HepG2 (cell line): ENCODE results near the gene VMO1. TPM values are rescaled to one million over a fixed set of nuclear protein-coding genes. Genes with fewer than 3 reads are reported as not detected.
A peak's percentile ranks its signal among the peaks of the same experiment; 100 is the strongest.

Experiments used
- ATAC-seq: fragments of 200-7000 bp; cut with Tn5 transposase; 3 replicates; pipeline ENCODE4 v1.9.1; 2020; ENCODE audit warnings: mild to moderate bottlenecking, moderate library complexity
- BruUV-seq: library from RNA; stranded (reverse); fragments of 400-500 nt; replicated peaks from 2 replicates; lab custom pipeline; 2021; lab: Mats Ljungman, UMichigan
- CTCF ChIA-PET: fragments of 300-600 bp; formaldehyde crosslinking; extraction: SDS; loops from one replicate; lab custom pipeline; 2021; ENCODE audit warnings: low total read pairs, inconsistent platforms, low intra/inter-chr PET ratio; lab: Yijun Ruan, JAX
- POLR2A ChIA-PET: fragments of 350-600 bp; sonication (Branson Sonifier 250); formaldehyde crosslinking; loops from one replicate; lab custom pipeline; 2020; ENCODE audit warnings: antibody characterized with exemption, inconsistent platforms; lab: Yijun Ruan, JAX
- DNase-seq: peaks from one replicate; pipeline ENCODE4 v3.0.0-alpha.2; 2015; ENCODE audit warnings: low spot score
- FAIRE-seq: peaks from 3 replicates; lab custom pipeline; 2011; peaks lifted over from hg19 to GRCh38; lab: Jason Lieb, UNC
- H2AFZ ChIP-seq: one replicate; pipeline ENCODE4 v1.6.1; 2011; ENCODE audit warnings: low read length, inconsistent platforms
- H3K27ac ChIP-seq: fragments of 300-600 bp; 3 replicates; pipeline ENCODE4 v1.8.0; 2011; ENCODE audit warnings: mixed run types, mild to moderate bottlenecking, mixed read lengths, low read length, inconsistent platforms; ENCODE audit not compliant: insufficient read depth; ENCODE audit errors: extremely low read length
- H3K27me3 ChIP-seq, 2 experiments: fragments of 200-600 bp in 1 of 2; 2 replicates in 1 of 2; 3 replicates in 1 of 2; pipeline versions ENCODE4 v1.6.0 to v1.8.0; 2011; ENCODE audit warnings: low read length in 2 of 2, mild to moderate bottlenecking in 2 of 2, moderate library complexity in 2 of 2, inconsistent platforms in 1 of 2; ENCODE audit not compliant: insufficient read depth in 2 of 2, control insufficient read depth in 1 of 2
- H3K36me3 ChIP-seq, 2 experiments: fragments of 200-600 bp in 1 of 2; replicated peaks in 1 of 2; 2 replicates in 1 of 2; 3 replicates in 1 of 2; pipeline versions ENCODE4 v1.5.1 to v1.8.0; 2011; ENCODE audit warnings: low read length in 2 of 2, inconsistent platforms in 1 of 2; ENCODE audit not compliant: insufficient read depth in 2 of 2, control insufficient read depth in 1 of 2
- H3K4me1 ChIP-seq: 2 replicates; pipeline ENCODE4 v1.5.1; 2012; ENCODE audit warnings: low read length, inconsistent platforms; ENCODE audit not compliant: insufficient read depth
- H3K4me2 ChIP-seq: 2 replicates; pipeline ENCODE4 v1.6.0; 2011; ENCODE audit warnings: low read depth, low read length, inconsistent platforms
- H3K4me3 ChIP-seq, 3 experiments: fragments of 200-600 bp in 1 of 3; sonication (generic), shearing (Covaris generic) in 1 of 3; replicated peaks in 1 of 3; 2 replicates each; pipeline ENCODE4 v1.5.1; 2011 to 2016; ENCODE audit warnings: low read length in 3 of 3, inconsistent platforms in 2 of 3, low read depth in 2 of 3, mild to moderate bottlenecking in 2 of 3, control low read depth in 1 of 3, mixed read lengths in 1 of 3; ENCODE audit not compliant: insufficient read depth in 1 of 3
- H3K79me2 ChIP-seq: one replicate; pipeline ENCODE4 v1.6.1; 2011; ENCODE audit warnings: low read length, inconsistent platforms; ENCODE audit not compliant: insufficient read depth
- H3K9ac ChIP-seq: 2 replicates; pipeline ENCODE4 v1.6.0; 2011; ENCODE audit warnings: mild to moderate bottlenecking, low read depth, low read length, inconsistent platforms; ENCODE audit not compliant: insufficient read depth
- H3K9me3 ChIP-seq: 2 replicates; pipeline ENCODE4 v1.5.1; 2012; ENCODE audit warnings: mild to moderate bottlenecking, low read length
- H4K20me1 ChIP-seq: 2 replicates; pipeline ENCODE4 v1.6.0; 2011; ENCODE audit warnings: inconsistent platforms, mild to moderate bottlenecking, low read length, moderate library complexity; ENCODE audit not compliant: insufficient read depth
- CEBPG ChIP-seq: IDR thresholded peaks from 2 replicates; pipeline ENCODE4 v1.6.1; 2016
- HMG20B ChIP-seq: conservative IDR thresholded peaks from 2 replicates; pipeline ENCODE4 v1.6.1; 2016; ENCODE audit warnings: missing genetic modification reagents, missing compliant biosample characterization
- HNF4A ChIP-seq: sonication (generic); formaldehyde crosslinking; IDR thresholded peaks from 2 replicates; pipeline ENCODE4 v1.4.0; 2020; ENCODE audit warnings: missing genetic modification reagents
- HNRNPK ChIP-seq: fragments of 200-400 bp; formaldehyde crosslinking; IDR thresholded peaks from 2 replicates; pipeline ENCODE4 v1.6.1; 2018; ENCODE audit warnings: low read length, low read depth, moderate library complexity, mild to moderate bottlenecking; ENCODE audit not compliant: poor library complexity, severe bottlenecking
- IRF2 ChIP-seq: IDR thresholded peaks from 2 replicates; pipeline ENCODE4 v1.6.1; 2018; ENCODE audit warnings: missing genetic modification reagents, missing compliant biosample characterization
- JUN ChIP-seq: sonication (generic); formaldehyde crosslinking; IDR thresholded peaks from 2 replicates; pipeline ENCODE4 v1.4.0; 2020; ENCODE audit warnings: mild to moderate bottlenecking, missing genetic modification reagents
- MTF1 ChIP-seq: sonication (generic); formaldehyde crosslinking; IDR thresholded peaks from 2 replicates; pipeline ENCODE4 v1.5.0; 2020; ENCODE audit warnings: missing genetic modification reagents
- NR2F2 ChIP-seq: IDR thresholded peaks from 2 replicates; pipeline ENCODE4 v1.6.1; 2012; ENCODE audit warnings: low read depth, inconsistent platforms, borderline replicate concordance
- PRDM15 ChIP-seq: sonication (generic); formaldehyde crosslinking; IDR thresholded peaks from 2 replicates; pipeline ENCODE4 v1.4.0; 2020; ENCODE audit warnings: missing genetic modification reagents
- SYNCRIP ChIP-seq: fragments of 200-400 bp; formaldehyde crosslinking; IDR thresholded peaks from 2 replicates; pipeline ENCODE4 v1.6.1; 2018; ENCODE audit warnings: mild to moderate bottlenecking, low read depth, low read length; ENCODE audit not compliant: insufficient read depth
- ZNF274 ChIP-seq: sonication (generic); formaldehyde crosslinking; IDR thresholded peaks from 2 replicates; pipeline ENCODE4 v1.5.1; 2020; ENCODE audit warnings: mild to moderate bottlenecking, missing genetic modification reagents
- ZNF282 ChIP-seq: fragments of 450-650 bp; IDR thresholded peaks from 2 replicates; pipeline ENCODE4 v1.6.1; 2018; ENCODE audit not compliant: partially characterized antibody
- ZNF326 ChIP-seq: sonication (generic); formaldehyde crosslinking; IDR thresholded peaks from 2 replicates; pipeline ENCODE4 v1.4.0; 2020; ENCODE audit warnings: missing genetic modification reagents, borderline replicate concordance
- ZNF549 ChIP-seq: sonication (generic); formaldehyde crosslinking; IDR thresholded peaks from 2 replicates; pipeline ENCODE4 v1.5.0; 2020; ENCODE audit warnings: missing genetic modification reagents
- ZNF629 ChIP-seq: sonication (generic); formaldehyde crosslinking; conservative IDR thresholded peaks from 2 replicates; pipeline ENCODE4 v1.5.0; 2020; ENCODE audit warnings: missing genetic modification reagents
- WGBS: methylation state at CpG from one replicate; pipeline ENCODE4 v1.1.6; 2017; ENCODE audit warnings: low lambda C conversion rate; 5-methylcytosine and 5-hydroxymethylcytosine counted together
- in situ Hi-C: cut with HindIII; loops from 2 replicates; pipeline ENCODE4 v1.10.0; 2017; ENCODE audit warnings: low pct_unique_long_range_greater_than_20kb; ENCODE audit not compliant: extremely low pct_ligation_motif_present
- intact Hi-C: fragments of 100-400 bp; cut with micrococcal nuclease; formaldehyde crosslinking; loops from one replicate; pipeline ENCODE4 v1.10.0; 2022; ENCODE audit not compliant: unreplicated experiment
- polyA plus RNA-seq, 8 experiments: library from polyadenylated mRNA; depleted of rRNA in 3 of 8; stranded (reverse) in 7 of 8; unstranded in 1 of 8; fragments of >200 nt; fragmentation: Illumina TruSeq in 4 of 8; extraction: Trizol in 4 of 8; gene quantifications; 2 replicates each; pipeline versions ENCODE4 v1.2.1 to v1.2.3, GENCODE V29; 2011 to 2016; ENCODE audit warnings: low read depth in 4 of 8, missing spikeins in 1 of 8, mixed read lengths in 1 of 8; ENCODE audit not compliant: insufficient read depth in 1 of 8
- total RNA-seq, 5 experiments: library from RNA; depleted of rRNA; stranded (reverse); fragments of >200 nt; fragmentation: Illumina TruSeq; extraction: Trizol; gene quantifications; 2 replicates each; pipeline ENCODE4 v1.2.3, GENCODE V29; 2016; ENCODE audit warnings: low read depth in 1 of 5
- TF ChIP-seq, protein P1 (sequence below): sonication (generic); formaldehyde crosslinking; IDR thresholded peaks from 2 replicates; pipeline ENCODE4 v1.4.0; 2020; ENCODE audit warnings: missing genetic modification reagents
- TF ChIP-seq, protein P2 (sequence below): sonication (generic); formaldehyde crosslinking; IDR thresholded peaks from 2 replicates; pipeline ENCODE4 v1.4.0; 2020; ENCODE audit warnings: missing genetic modification reagents, borderline replicate concordance

VMO1 gene
- total and polyA plus RNA-seq, 2 of the 13 experiments (the other 11 are each of a cell fraction or from before 2014, with no cell fraction given), result not detected

GRCh38 chr17:4751932-4752331 is 34.2 kb downstream of the VMO1 start:
- 45% methylated on average over 5 of the region's 5 CpGs for WGBS
- CTCF ChIA-PET, result no interaction called here
- in situ Hi-C loops, result no loop called here
- no peak overlapping the region for H3K9ac ChIP-seq
- DNase-seq (peak; percentile 81), FAIRE-seq (peak; percentile 83), ATAC-seq (no peak)
- peak overlapping the region; percentile 26 for H3K27ac ChIP-seq
- H3K4me2 ChIP-seq, result peak overlapping the region; percentile 62
- POLR2A ChIA-PET, result interaction anchor here (0.7 to 1.0 kb wide), 2 partner anchors 21 to 33 kb away, joined by 3 read pairs; no protein-coding TSS in a partner anchor
- H4K20me1 ChIP-seq, result no peaks in the 10 kb centered on the region
- H3K79me2 ChIP-seq, result no peaks in the 10 kb centered on the region
- H3K9me3 ChIP-seq, result no peaks in the 10 kb centered on the region
- no peaks in the 10 kb centered on the region for H3K27me3 ChIP-seq
- no peak overlapping the region for H3K4me3 ChIP-seq
- no TSS peak for BruUV-seq
- no peak overlapping the region for H2AFZ ChIP-seq
- intact Hi-C loops, result no loop called here
- H3K4me1 ChIP-seq, result peaks cover 54% of the 10 kb centered on the region
- no peaks in the 10 kb centered on the region for H3K36me3 ChIP-seq
- TF ChIP-seq ZNF326 (CRISPR knock-in tag), result no peak
- TF ChIP-seq HNRNPK, result no peak
- TF ChIP-seq, protein P1, sequence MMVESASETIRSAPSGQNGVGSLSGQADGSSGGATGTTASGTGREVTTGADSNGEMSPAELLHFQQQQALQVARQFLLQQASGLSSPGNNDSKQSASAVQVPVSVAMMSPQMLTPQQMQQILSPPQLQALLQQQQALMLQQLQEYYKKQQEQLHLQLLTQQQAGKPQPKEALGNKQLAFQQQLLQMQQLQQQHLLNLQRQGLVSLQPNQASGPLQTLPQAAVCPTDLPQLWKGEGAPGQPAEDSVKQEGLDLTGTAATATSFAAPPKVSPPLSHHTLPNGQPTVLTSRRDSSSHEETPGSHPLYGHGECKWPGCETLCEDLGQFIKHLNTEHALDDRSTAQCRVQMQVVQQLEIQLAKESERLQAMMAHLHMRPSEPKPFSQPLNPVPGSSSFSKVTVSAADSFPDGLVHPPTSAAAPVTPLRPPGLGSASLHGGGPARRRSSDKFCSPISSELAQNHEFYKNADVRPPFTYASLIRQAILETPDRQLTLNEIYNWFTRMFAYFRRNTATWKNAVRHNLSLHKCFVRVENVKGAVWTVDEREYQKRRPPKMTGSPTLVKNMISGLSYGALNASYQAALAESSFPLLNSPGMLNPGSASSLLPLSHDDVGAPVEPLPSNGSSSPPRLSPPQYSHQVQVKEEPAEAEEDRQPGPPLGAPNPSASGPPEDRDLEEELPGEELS (CRISPR knock-in tag), result 0 out of 2 replicates have a peak, but pooled peaks have one; percentile 31
- TF ChIP-seq MTF1 (CRISPR knock-in tag), result no peak
- TF ChIP-seq ZNF549, result no peak
- TF ChIP-seq, protein P2, sequence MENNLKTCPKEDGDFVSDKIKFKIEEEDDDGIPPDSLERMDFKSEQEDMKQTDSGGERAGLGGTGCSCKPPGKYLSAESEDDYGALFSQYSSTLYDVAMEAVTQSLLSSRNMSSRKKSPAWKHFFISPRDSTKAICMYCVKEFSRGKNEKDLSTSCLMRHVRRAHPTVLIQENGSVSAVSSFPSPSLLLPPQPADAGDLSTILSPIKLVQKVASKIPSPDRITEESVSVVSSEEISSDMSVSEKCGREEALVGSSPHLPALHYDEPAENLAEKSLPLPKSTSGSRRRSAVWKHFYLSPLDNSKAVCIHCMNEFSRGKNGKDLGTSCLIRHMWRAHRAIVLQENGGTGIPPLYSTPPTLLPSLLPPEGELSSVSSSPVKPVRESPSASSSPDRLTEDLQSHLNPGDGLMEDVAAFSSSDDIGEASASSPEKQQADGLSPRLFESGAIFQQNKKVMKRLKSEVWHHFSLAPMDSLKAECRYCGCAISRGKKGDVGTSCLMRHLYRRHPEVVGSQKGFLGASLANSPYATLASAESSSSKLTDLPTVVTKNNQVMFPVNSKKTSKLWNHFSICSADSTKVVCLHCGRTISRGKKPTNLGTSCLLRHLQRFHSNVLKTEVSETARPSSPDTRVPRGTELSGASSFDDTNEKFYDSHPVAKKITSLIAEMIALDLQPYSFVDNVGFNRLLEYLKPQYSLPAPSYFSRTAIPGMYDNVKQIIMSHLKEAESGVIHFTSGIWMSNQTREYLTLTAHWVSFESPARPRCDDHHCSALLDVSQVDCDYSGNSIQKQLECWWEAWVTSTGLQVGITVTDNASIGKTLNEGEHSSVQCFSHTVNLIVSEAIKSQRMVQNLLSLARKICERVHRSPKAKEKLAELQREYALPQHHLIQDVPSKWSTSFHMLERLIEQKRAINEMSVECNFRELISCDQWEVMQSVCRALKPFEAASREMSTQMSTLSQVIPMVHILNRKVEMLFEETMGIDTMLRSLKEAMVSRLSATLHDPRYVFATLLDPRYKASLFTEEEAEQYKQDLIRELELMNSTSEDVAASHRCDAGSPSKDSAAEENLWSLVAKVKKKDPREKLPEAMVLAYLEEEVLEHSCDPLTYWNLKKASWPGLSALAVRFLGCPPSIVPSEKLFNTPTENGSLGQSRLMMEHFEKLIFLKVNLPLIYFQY (CRISPR knock-in tag), result no peak
- no peak for TF ChIP-seq JUN
- peak; percentile 99 for TF ChIP-seq ZNF629 (CRISPR knock-in tag)
- no peak for TF ChIP-seq HMG20B (CRISPR knock-in tag)
- 0 out of 2 replicates have a peak, but pooled peaks have one; percentile 11 for TF ChIP-seq IRF2
- no peak for TF ChIP-seq NR2F2
- peak; percentile 95 for TF ChIP-seq CEBPG (CRISPR knock-in tag)
- no peak for TF ChIP-seq ZNF282
- TF ChIP-seq PRDM15 (CRISPR knock-in tag), result no peak
- no peak for TF ChIP-seq ZNF274 (CRISPR knock-in tag)
- TF ChIP-seq HNF4A, result peak; percentile 10; the same call in 1 of the 2 replicates
- no peak for TF ChIP-seq SYNCRIP
